ENCODE results near the gene VPS36. TPM values are rescaled to one million over a fixed set of nuclear protein-coding genes. Genes with fewer than 3 reads are reported as not detected.

Gene VPS36
- total RNA-seq, 2 donors from 2014 or later: 35.2 to 50.7 TPM

- no peaks in the 10 kb centered on the region for H3K27me3 ChIP-seq
- no peaks in the 10 kb centered on the region for H3K36me3 ChIP-seq
- no peak for TF ChIP-seq CTCF (IDR thresholded peaks at IDR 0.05)
- no peak overlapping the region for H3K9ac ChIP-seq (ENCODE audit: low read depth in 2 of 2, low read length in 2 of 2)
- H3K9me3 ChIP-seq: no peaks in the 10 kb centered on the region
- no peak overlapping the region for H3K4me3 ChIP-seq
- intact Hi-C loops (cut with DNase I): no loop called here
- H3K4me1 ChIP-seq: peaks cover 12% of the 10 kb centered on the region
- no peak for DNase-seq
- no peak overlapping the region for H3K27ac ChIP-seq
Observed at GRCh38 chr13:52452470-52452869, 2.0 kb upstream of the VPS36 start.

GRCh38 chr13:52451135-52451804 is 836 bp upstream of the VPS36 start:
- Histone ChIP-seq H3K4me3 (no peak overlapping the region), H3K27ac (no peak overlapping the region), H3K9me3 (no peaks in the 10 kb centered on the region), H3K9ac (ENCODE audit: low read depth in 2 of 2, low read length in 2 of 2) (no peak overlapping the region), H3K4me1 (peaks cover 8% of the 10 kb centered on the region), H3K36me3 (no peaks in the 10 kb centered on the region), H3K27me3 (no peaks in the 10 kb centered on the region)
- no peak for DNase-seq
- intact Hi-C loops (cut with DNase I): no loop called here
- TF ChIP-seq CTCF (IDR thresholded peaks at IDR 0.05): no peak

GRCh38 chr13:52450793-52451116 is 321 bp upstream of the VPS36 start:
- H3K9ac ChIP-seq (ENCODE audit: low read depth in 2 of 2, low read length in 2 of 2): no peak overlapping the region
- no peaks in the 10 kb centered on the region for H3K27me3 ChIP-seq
- TF ChIP-seq CTCF (IDR thresholded peaks at IDR 0.05): no peak
- peak overlapping the region; percentile 80 for H3K4me3 ChIP-seq
- no peaks in the 10 kb centered on the region for H3K9me3 ChIP-seq
- DNase-seq: no peak
- H3K4me1 ChIP-seq: peaks cover 5% of the 10 kb centered on the region
- intact Hi-C loops (cut with DNase I): no loop called here
- no peaks in the 10 kb centered on the region for H3K36me3 ChIP-seq
- H3K27ac ChIP-seq: no peak overlapping the region

GRCh38 chr13:52449331-52450011 is 963 bp downstream of the VPS36 start:
- Histone ChIP-seq H3K4me3 (peak overlapping the region; percentile 80), H3K9ac (ENCODE audit: low read depth in 2 of 2, low read length in 2 of 2) (peak overlapping the region; percentile 66 to 95), H3K27ac (peak overlapping the region; percentile 99), H3K9me3 (no peaks in the 10 kb centered on the region), H3K4me1 (peaks cover 5% of the 10 kb centered on the region), H3K27me3 (no peaks in the 10 kb centered on the region), H3K36me3 (no peaks in the 10 kb centered on the region)
- TF ChIP-seq CTCF (IDR thresholded peaks at IDR 0.05): no peak
- no peak for DNase-seq
- intact Hi-C loops (cut with DNase I): no loop called here

GRCh38 chr13:52447815-52448552 is 2.5 kb downstream of the VPS36 start:
- Histone ChIP-seq H3K9me3 (no peaks in the 10 kb centered on the region), H3K36me3 (no peaks in the 10 kb centered on the region), H3K4me1 (peaks cover 5% of the 10 kb centered on the region), H3K27ac (no peak overlapping the region), H3K27me3 (no peaks in the 10 kb centered on the region), H3K9ac (ENCODE audit: low read depth in 2 of 2, low read length in 2 of 2) (no peak overlapping the region), H3K4me3 (no peak overlapping the region)
- intact Hi-C loops (cut with DNase I): no loop called here
- no peak for DNase-seq
- TF ChIP-seq CTCF (IDR thresholded peaks at IDR 0.05): no peak

Data from colonic mucosa (tissue), 4 donors.